CD4-positive, alpha-beta T cell (primary cell): ENCODE data around the gene NUDT8. TPM values are rescaled to one million over a fixed set of nuclear protein-coding genes. Genes with fewer than 3 reads are reported as not detected.
A peak's percentile ranks its signal among the peaks of the same experiment; 100 is the strongest.
"Not testable (repeated sequence)": the region's sequence is repeated elsewhere in the genome, so short reads cannot be mapped to it uniquely, and the experiment has no call there.

ENCODE experiments used
- ATAC-seq: fragments of 200-7000 bp; cut with Tn5 transposase; one replicate; pipeline ENCODE4 v1.10.0; 2022; ENCODE audit warnings: mild to moderate bottlenecking; ENCODE audit not compliant: poor library complexity
- CTCF ChIA-PET: fragments of 350-600 bp; sonication (Branson Sonifier 250); formaldehyde crosslinking; loops from one replicate; lab custom pipeline; 2021; ENCODE audit warnings: antibody characterized with exemption, inconsistent platforms; lab: Charles Lee
- POLR2A ChIA-PET: fragments of 350-600 bp; sonication (Branson Sonifier 250); formaldehyde crosslinking; loops from one replicate; lab custom pipeline; 2021; ENCODE audit warnings: antibody characterized with exemption, inconsistent platforms; lab: Charles Lee
- DNase-seq, 14 experiments: peaks; one replicate each; pipeline ENCODE4 v3.0.0-alpha.2; 2013 to 2020; ENCODE audit warnings: mixed read lengths in 2 of 14
- H3K27ac ChIP-seq, 2 donors: one replicate each; pipeline versions ENCODE4 v1.5.1 to v1.7.0; 2013; ENCODE audit warnings: low read length in 2 of 2, low read depth in 1 of 2, mild to moderate bottlenecking in 1 of 2
- H3K27me3 ChIP-seq, 2 experiments: 1 replicate in 1 of 2; 2 replicates in 1 of 2; pipeline versions ENCODE4 v1.6.1 to v1.7.0; 2013; ENCODE audit warnings: low read length in 2 of 2, control low read depth in 1 of 2, mild to moderate bottlenecking in 1 of 2, moderate library complexity in 1 of 2; ENCODE audit not compliant: insufficient read depth in 2 of 2, control insufficient read depth in 1 of 2
- H3K36me3 ChIP-seq: one replicate; pipeline ENCODE4 v1.6.1; 2013; ENCODE audit warnings: low read length, control low read depth; ENCODE audit not compliant: insufficient read depth
- H3K4me1 ChIP-seq: one replicate; pipeline ENCODE4 v1.6.1; 2013; ENCODE audit warnings: low read length, control low read depth; ENCODE audit not compliant: insufficient read depth
- H3K4me3 ChIP-seq: one replicate; pipeline ENCODE4 v1.5.1; 2013; ENCODE audit warnings: mild to moderate bottlenecking, low read length, moderate library complexity
- H3K9me3 ChIP-seq, 2 experiments: 1 replicate in 1 of 2; 2 replicates in 1 of 2; pipeline versions ENCODE4 v1.6.1 to v1.7.0; 2013; ENCODE audit warnings: low read length in 2 of 2, mild to moderate bottlenecking in 2 of 2, control low read depth in 1 of 2, moderate library complexity in 1 of 2; ENCODE audit not compliant: control insufficient read depth in 1 of 2, insufficient read depth in 1 of 2
- H3K27ac Mint-ChIP-seq: one replicate; pipeline ENCODE4 v1.8.0; 2020; ENCODE audit warnings: mixed read lengths
- H3K27me3 Mint-ChIP-seq: one replicate; pipeline ENCODE4 v1.8.0; 2021; ENCODE audit warnings: mixed read lengths
- H3K36me3 Mint-ChIP-seq: one replicate; pipeline ENCODE4 v1.8.0; 2021; ENCODE audit warnings: low read depth, mixed read lengths
- H3K4me1 Mint-ChIP-seq: one replicate; pipeline ENCODE4 v1.8.0; 2021; ENCODE audit warnings: low read depth, mixed read lengths
- H3K4me3 Mint-ChIP-seq: one replicate; pipeline ENCODE4 v1.8.0; 2020; ENCODE audit warnings: mild to moderate bottlenecking, mixed read lengths
- H3K9me3 Mint-ChIP-seq: one replicate; pipeline ENCODE4 v1.8.0; 2020; ENCODE audit warnings: mixed read lengths
- intact Hi-C, 2 experiments: fragments of 100-400 bp; cut with DNase I in 1 of 2; cut with micrococcal nuclease in 1 of 2; formaldehyde crosslinking; loops; one replicate each; pipeline versions ENCODE4 v1.15.1 to v1.9.0; 2023 to 2025; cut with DNase I, micrococcal nuclease
- total RNA-seq, 174 experiments: library from RNA in 2 of 174; stranded (reverse) in 2 of 174; gene quantifications; one replicate each; pipeline ENCODE4 v1.2.3 and lab custom pipeline; 2021 to 2026
- TF ChIP-seq, protein P1 (sequence below): fragments of 200-600 bp; IDR thresholded peaks from one replicate; pipeline ENCODE4 v1.8.0; 2022; ENCODE audit warnings: antibody characterized with exemption, mild to moderate bottlenecking

NUDT8 gene
- total RNA-seq, 2 experiments from 2014 or later = 0.92 to 1.4 TPM

DNA sequence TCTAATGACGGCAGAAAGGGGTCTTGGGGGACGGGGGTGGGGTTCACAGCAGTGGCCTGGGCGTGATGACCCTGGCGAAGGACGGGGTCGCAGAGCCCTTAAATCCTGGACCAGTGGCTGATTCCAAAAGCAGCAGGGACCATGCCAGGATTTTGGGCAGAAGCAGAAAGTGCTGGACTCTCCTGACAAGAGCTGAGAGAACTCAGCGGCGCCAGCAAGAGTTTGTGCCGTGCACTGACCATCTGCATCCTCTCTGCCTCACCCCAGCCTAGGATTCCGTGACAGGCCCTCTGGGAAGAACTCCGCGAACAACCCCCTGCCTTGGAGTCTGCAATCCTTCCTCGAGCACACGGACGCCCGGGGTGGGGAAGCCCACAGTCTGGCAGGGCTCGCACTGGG lies 23.6 kb downstream of the NUDT8 start:
- TF ChIP-seq, protein P1, sequence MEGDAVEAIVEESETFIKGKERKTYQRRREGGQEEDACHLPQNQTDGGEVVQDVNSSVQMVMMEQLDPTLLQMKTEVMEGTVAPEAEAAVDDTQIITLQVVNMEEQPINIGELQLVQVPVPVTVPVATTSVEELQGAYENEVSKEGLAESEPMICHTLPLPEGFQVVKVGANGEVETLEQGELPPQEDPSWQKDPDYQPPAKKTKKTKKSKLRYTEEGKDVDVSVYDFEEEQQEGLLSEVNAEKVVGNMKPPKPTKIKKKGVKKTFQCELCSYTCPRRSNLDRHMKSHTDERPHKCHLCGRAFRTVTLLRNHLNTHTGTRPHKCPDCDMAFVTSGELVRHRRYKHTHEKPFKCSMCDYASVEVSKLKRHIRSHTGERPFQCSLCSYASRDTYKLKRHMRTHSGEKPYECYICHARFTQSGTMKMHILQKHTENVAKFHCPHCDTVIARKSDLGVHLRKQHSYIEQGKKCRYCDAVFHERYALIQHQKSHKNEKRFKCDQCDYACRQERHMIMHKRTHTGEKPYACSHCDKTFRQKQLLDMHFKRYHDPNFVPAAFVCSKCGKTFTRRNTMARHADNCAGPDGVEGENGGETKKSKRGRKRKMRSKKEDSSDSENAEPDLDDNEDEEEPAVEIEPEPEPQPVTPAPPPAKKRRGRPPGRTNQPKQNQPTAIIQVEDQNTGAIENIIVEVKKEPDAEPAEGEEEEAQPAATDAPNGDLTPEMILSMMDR = no peak
- DNase-seq = no peak
- Mint-ChIP-seq H3K27ac (peak overlapping the region; percentile 70), H3K4me1 (peaks cover 9% of the 10 kb centered on the region), H3K27me3 (peaks cover 15% of the 10 kb centered on the region), H3K4me3 (peak overlapping the region; percentile 88), H3K36me3 (peaks cover 29% of the 10 kb centered on the region), H3K9me3 (no peaks in the 10 kb centered on the region)
- peaks cover under 1 to 7% of the 10 kb centered on the region in 2 experiments for H3K27me3 ChIP-seq
- intact Hi-C loops = loop anchor here (1.0 to 10.0 kb wide), 7 partner anchors 8 to 254 kb away; partner anchors contain the start of genes CDK2AP2 (in 1 of the 2), NUDT8 (in 1 of the 2), POLD4 (in 1 of the 2) and RAD9A (in 1 of the 2)
- ChIA-PET CTCF (interaction anchor here (1.2 to 1.5 kb wide), 2 partner anchors 8 to 23 kb away, joined by 4 to 5 read pairs; partner anchors contain the start of gene NUDT8), POLR2A (interaction anchor here (1.0 kb wide), 1 partner anchor 8 kb away, joined by 3 read pairs; no protein-coding TSS in a partner anchor)
- peak overlapping the region; percentile 10 to 35 for H3K27ac ChIP-seq
- peak overlapping the region; percentile 83 for H3K4me3 ChIP-seq
- H3K4me1 ChIP-seq = peaks cover 23% of the 10 kb centered on the region
- H3K9me3 ChIP-seq = no peaks in the 10 kb centered on the region
- H3K36me3 ChIP-seq = peaks cover 28% of the 10 kb centered on the region
- no peak for ATAC-seq

DNA sequence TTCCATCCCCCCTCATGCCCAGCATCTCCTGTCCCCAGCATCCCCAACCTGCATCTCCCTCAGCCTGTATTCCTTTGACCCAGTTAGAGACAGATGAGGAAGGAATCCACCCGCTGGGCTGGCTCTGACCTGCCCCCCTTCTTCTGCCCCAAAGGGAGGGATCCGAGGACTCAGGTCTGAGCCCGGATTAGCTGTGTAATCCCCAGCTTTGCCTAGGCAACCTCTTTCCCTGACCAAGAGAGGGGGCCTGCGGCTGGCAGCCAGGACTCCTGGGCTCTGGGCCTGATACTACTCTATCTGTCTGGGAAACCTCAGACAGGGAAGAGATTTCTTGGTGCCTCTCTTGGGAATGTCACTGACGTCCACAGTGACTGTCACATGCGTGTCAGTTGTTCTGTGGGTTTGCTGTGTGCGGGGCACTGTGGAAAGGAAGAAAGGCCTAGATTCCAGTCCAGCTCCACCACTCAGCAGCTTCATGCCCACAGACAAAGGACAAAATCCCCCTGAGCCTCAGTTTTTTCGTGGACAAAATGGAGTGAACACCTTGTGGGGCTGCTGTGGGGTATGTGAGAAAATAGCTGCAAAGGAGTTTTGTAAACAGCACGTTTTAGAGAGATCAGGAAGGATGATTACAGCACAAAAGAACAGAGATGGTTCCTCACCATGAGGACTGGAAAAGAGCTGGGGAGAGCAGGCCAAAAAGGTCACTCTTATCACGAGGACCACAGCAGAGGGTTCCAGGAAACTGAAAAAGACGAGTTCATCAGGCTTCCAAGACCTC lies 24.3 kb downstream of the NUDT8 start:
- no peak overlapping the region for H3K27ac ChIP-seq
- H3K4me1 ChIP-seq = peaks cover 23% of the 10 kb centered on the region
- Mint-ChIP-seq H3K36me3 (peaks cover 23% of the 10 kb centered on the region), H3K4me1 (peaks cover 9% of the 10 kb centered on the region), H3K4me3 (peak overlapping the region; percentile 78), H3K27me3 (peaks cover 22% of the 10 kb centered on the region), H3K9me3 (no peaks in the 10 kb centered on the region), H3K27ac (peak overlapping the region; percentile 70)
- peaks cover 4 to 14% of the 10 kb centered on the region in 2 experiments for H3K27me3 ChIP-seq
- H3K36me3 ChIP-seq = peaks cover 22% of the 10 kb centered on the region
- intact Hi-C loops = loop anchor here (1.0 to 10.0 kb wide), 7 partner anchors 9 to 253 kb away; partner anchors contain the start of genes CDK2AP2 (in 1 of the 2), NUDT8 (in 1 of the 2), POLD4 (in 1 of the 2) and RAD9A (in 1 of the 2)
- no peak for DNase-seq
- no peak for ATAC-seq
- TF ChIP-seq, protein P1 = no peak
- POLR2A ChIA-PET = interaction anchor here (1.0 kb wide), 1 partner anchor 9 kb away, joined by 3 read pairs; no protein-coding TSS in a partner anchor
- no peaks in the 10 kb centered on the region for H3K9me3 ChIP-seq
- CTCF ChIA-PET = interaction anchor here (1.2 to 1.5 kb wide), 2 partner anchors 9 to 24 kb away, joined by 4 to 5 read pairs; partner anchors contain the start of gene NUDT8
- no peak overlapping the region for H3K4me3 ChIP-seq

DNA sequence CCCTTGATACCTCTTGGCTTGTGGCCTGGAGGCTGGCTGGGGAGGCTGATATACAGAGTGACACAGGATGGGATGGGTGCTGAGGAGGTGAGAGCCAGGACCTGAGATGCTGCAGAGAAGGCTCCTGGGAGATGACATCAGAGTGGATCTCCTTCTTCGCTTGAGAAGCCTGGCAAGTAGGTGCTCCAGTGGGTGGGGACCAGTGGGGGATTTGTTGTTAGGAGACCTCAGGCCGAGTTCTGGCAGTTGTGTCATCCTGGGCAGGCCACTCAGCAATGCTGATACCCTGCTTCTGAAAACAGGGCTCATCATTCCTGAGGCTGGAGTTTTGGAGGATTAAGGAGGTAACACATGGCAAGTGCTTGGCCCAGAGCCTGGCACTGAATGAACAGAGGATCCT lies 24.9 kb downstream of the NUDT8 start:
- Histone ChIP-seq H3K27me3 (peaks cover 4 to 20% of the 10 kb centered on the region in 2 experiments), H3K36me3 (peaks cover 16% of the 10 kb centered on the region), H3K9me3 (no peaks in the 10 kb centered on the region), H3K4me1 (peaks cover 23% of the 10 kb centered on the region), H3K4me3 (no peak overlapping the region), H3K27ac (no peak overlapping the region)
- peaks cover 19% of the 10 kb centered on the region for H3K36me3 Mint-ChIP-seq
- H3K9me3 Mint-ChIP-seq = no peaks in the 10 kb centered on the region
- peak overlapping the region; percentile 61 for H3K4me3 Mint-ChIP-seq
- peaks cover 9% of the 10 kb centered on the region for H3K4me1 Mint-ChIP-seq
- TF ChIP-seq, protein P1 = no peak
- ChIA-PET POLR2A (no interaction called here), CTCF (interaction anchor here (1.5 kb wide), 1 partner anchor 9 kb away, joined by 5 read pairs; no protein-coding TSS in a partner anchor)
- intact Hi-C loops = loop anchor here in 1 of 2 experiments (5.0 to 10.0 kb wide), 3 partner anchors 33 to 253 kb away; partner anchors contain the start of genes POLD4 and RAD9A
- H3K27me3 Mint-ChIP-seq = peaks cover 28% of the 10 kb centered on the region
- DNase-seq (no peak), ATAC-seq (no peak)
- no peak overlapping the region for H3K27ac Mint-ChIP-seq

DNA sequence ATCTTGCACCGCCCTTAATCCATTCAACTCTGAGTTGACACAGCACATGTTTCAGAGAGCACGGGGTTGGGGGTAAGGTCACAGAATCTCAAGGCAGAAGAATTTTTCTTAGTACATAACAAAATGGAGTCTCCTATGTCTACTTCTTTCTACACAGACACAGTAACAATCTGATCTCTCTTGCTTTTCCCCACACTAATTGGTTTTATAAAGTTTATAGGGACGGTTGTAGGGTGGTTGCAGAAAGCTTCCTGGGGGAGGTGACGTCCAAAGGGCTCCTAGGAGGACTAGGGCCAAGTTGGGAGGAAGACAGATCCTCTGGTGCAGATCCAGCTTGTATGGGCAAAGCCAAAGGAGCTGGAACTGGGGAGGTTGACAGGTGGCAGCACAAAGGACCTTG lies 25.6 kb downstream of the NUDT8 start:
- not testable (repeated sequence) for ATAC-seq

More for the DNA sequence above, 25.6 kb downstream of the NUDT8 start:
- H3K4me1 Mint-ChIP-seq, POLR2A ChIA-PET, CTCF ChIA-PET, H3K9me3 ChIP-seq, H3K27ac ChIP-seq, H3K27ac Mint-ChIP-seq, H3K4me3 ChIP-seq, H3K9me3 Mint-ChIP-seq, H3K36me3 ChIP-seq, DNase-seq: not testable (repeated sequence)
- Mint-ChIP-seq H3K27me3 (peaks cover 32% of the 10 kb centered on the region), H3K4me3 (peak overlapping the region; percentile 61), H3K36me3 (peaks cover 13% of the 10 kb centered on the region)
- Histone ChIP-seq H3K27me3 (peaks cover 4 to 20% of the 10 kb centered on the region in 2 experiments), H3K4me1 (peaks cover 23% of the 10 kb centered on the region)
- intact Hi-C loops = loop anchor here in 1 of 2 experiments (10.0 kb wide), 1 partner anchor 209 kb away; the partner anchor contains the start of gene RAD9A
